ENCODE data around the gene MAPK4.

MAPK4 gene

DNA sequence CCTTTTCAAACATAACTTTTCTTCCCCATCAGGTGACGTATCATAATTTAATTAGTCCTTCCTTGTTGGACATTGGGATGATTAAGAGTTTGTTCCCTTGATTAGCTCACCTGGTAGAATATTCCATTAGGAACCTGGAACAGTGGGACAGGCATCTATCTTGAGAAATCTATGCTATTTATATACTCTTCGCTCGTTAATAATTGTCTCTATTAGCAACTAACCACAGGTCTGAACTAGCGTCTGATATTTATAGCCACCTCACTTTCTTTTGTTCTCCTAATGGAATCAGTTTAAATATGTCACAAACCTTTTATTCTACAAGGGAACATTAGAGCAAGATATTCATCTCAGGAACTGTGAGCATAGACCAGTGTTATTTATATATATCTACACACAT lies 79.8 kb downstream of the MAPK4 start:
- POLR2A ChIA-PET = no interaction called here
- TF ChIP-seq ZNF549 (tag by site-specific recombination; IDR thresholded peaks at IDR 0.05) (no peak), ZNF140 (tag by site-specific recombination; IDR thresholded peaks at IDR 0.05) (no peak), ZNF10 (tag by site-specific recombination; IDR thresholded peaks at IDR 0.05) (no peak)
- TF ChIP-seq, protein P1, sequence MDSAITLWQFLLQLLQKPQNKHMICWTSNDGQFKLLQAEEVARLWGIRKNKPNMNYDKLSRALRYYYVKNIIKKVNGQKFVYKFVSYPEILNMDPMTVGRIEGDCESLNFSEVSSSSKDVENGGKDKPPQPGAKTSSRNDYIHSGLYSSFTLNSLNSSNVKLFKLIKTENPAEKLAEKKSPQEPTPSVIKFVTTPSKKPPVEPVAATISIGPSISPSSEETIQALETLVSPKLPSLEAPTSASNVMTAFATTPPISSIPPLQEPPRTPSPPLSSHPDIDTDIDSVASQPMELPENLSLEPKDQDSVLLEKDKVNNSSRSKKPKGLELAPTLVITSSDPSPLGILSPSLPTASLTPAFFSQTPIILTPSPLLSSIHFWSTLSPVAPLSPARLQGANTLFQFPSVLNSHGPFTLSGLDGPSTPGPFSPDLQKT (IDR thresholded peaks at IDR 0.05; ENCODE audit: borderline replicate concordance, low read depth, low read length) = no peak
- Histone ChIP-seq H3K4me3 (ENCODE audit: low read depth, low read length) (no peak overlapping the region), H3K9me3 (ENCODE audit: control insufficient read depth, insufficient read depth, low read depth, low read length) (no peaks in the 10 kb centered on the region), H3K36me3 (ENCODE audit: control insufficient read depth in 2 of 2, insufficient read depth in 1 of 2, low read length in 2 of 2) (no peaks in the 10 kb centered on the region; a peak in 1 of 3 replicates), H3K4me1 (ENCODE audit: control insufficient read depth, insufficient read depth, low read length) (no peaks in the 10 kb centered on the region), H3K27ac (ENCODE audit: extremely low read depth, low read depth, low read length) (no peak overlapping the region)
- CTCF ChIA-PET = no interaction called here

DNA sequence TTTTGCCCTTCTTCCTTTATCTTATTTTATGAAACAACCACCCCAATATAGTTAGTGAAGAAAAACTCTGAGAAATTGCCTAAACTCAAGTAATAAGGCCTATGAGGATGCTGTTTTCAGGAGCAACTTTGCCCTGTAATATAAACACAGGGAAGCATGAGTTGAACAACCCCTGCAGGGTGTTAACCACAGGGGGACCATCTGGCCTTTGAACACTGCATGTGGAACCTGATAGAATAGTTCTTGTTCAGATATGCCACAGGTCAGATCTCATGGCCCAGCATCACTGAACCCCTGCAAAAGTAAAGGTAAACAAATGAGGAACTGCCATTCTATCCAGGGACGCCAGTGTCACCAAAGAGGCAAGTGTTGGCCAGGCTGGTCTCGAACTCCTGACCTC lies 82.6 kb downstream of the MAPK4 start:
- no peak overlapping the region for H3K4me3 ChIP-seq (ENCODE audit: low read depth, low read length)
- ChIA-PET POLR2A (no interaction called here), CTCF (no interaction called here)
- H3K36me3 ChIP-seq (ENCODE audit: control insufficient read depth in 2 of 2, insufficient read depth in 1 of 2, low read length in 2 of 2) = no peaks in the 10 kb centered on the region; a peak in 1 of 3 replicates
- TF ChIP-seq ZIC2 (tag by site-specific recombination; IDR thresholded peaks at IDR 0.05) (peak; percentile 86), ZNF571 (tag by site-specific recombination; IDR thresholded peaks at IDR 0.05) (no peak), KLF1 (tag by site-specific recombination; IDR thresholded peaks at IDR 0.05) (no peak), PRDM6 (tag by site-specific recombination; IDR thresholded peaks at IDR 0.05) (0 out of 2 replicates have a peak, but pooled peaks have one; percentile 12), ZNF280D (tag by site-specific recombination; IDR thresholded peaks at IDR 0.05) (no peak), MZF1 (tag by site-specific recombination; IDR thresholded peaks at IDR 0.05; ENCODE audit: borderline replicate concordance) (no peak), ZNF24 (tag by site-specific recombination; IDR thresholded peaks at IDR 0.05) (no peak), ZNF112 (tag by site-specific recombination; IDR thresholded peaks at IDR 0.05) (no peak), ZNF645 (tag by site-specific recombination; IDR thresholded peaks at IDR 0.05) (no peak), KLF8 (tag by site-specific recombination; IDR thresholded peaks at IDR 0.05) (no peak)
- TF ChIP-seq, protein P2, sequence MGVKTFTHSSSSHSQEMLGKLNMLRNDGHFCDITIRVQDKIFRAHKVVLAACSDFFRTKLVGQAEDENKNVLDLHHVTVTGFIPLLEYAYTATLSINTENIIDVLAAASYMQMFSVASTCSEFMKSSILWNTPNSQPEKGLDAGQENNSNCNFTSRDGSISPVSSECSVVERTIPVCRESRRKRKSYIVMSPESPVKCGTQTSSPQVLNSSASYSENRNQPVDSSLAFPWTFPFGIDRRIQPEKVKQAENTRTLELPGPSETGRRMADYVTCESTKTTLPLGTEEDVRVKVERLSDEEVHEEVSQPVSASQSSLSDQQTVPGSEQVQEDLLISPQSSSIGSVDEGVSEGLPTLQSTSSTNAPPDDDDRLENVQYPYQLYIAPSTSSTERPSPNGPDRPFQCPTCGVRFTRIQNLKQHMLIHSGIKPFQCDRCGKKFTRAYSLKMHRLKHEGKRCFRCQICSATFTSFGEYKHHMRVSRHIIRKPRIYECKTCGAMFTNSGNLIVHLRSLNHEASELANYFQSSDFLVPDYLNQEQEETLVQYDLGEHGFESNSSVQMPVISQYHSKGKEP (tag by site-specific recombination; IDR thresholded peaks at IDR 0.05) = no peak
- TF ChIP-seq, protein P1 (IDR thresholded peaks at IDR 0.05; ENCODE audit: borderline replicate concordance, low read depth, low read length) = no peak
- no peak overlapping the region for H3K27ac ChIP-seq (ENCODE audit: extremely low read depth, low read depth, low read length)
- no peaks in the 10 kb centered on the region for H3K4me1 ChIP-seq (ENCODE audit: control insufficient read depth, insufficient read depth, low read length)
- no peaks in the 10 kb centered on the region for H3K9me3 ChIP-seq (ENCODE audit: control insufficient read depth, insufficient read depth, low read depth, low read length)

Measured in HEK293 (cell line).